Stomach (tissue), 9 donors: ENCODE data around the gene MYO18B. TPM values are rescaled to one million over a fixed set of nuclear protein-coding genes. Genes with fewer than 3 reads are reported as not detected.

Experiments used
- DNase-seq, 2 donors: peaks; one replicate each; pipeline versions ENCODE4 v3.0.0 to v3.0.0-alpha.2; 2013 to 2019
- H3K27ac ChIP-seq, 5 donors: fragments of 200-600 bp in 4 of 5; sonication (generic) in 4 of 5; one replicate each; pipeline ENCODE4 v1.5.1; 2013 to 2019; ENCODE audit warnings: mild to moderate bottlenecking in 1 of 5, moderate library complexity in 1 of 5
- H3K27me3 ChIP-seq, 3 donors: fragments of 200-600 bp; sonication (generic); one replicate each; pipeline ENCODE4 v1.5.1; 2017 to 2019; ENCODE audit warnings: mixed run types in 1 of 3
- H3K36me3 ChIP-seq, 4 donors: fragments of 200-600 bp; sonication (generic); 1 replicate in 3 of 4; 2 replicates in 1 of 4; pipeline ENCODE4 v1.5.1; 2016 to 2019
- H3K4me1 ChIP-seq, 4 donors: fragments of 200-600 bp; sonication (generic); one replicate each; pipeline ENCODE4 v1.5.1; 2016 to 2019
- H3K4me3 ChIP-seq, 4 donors: fragments of 200-600 bp; sonication (generic) in 3 of 4; one replicate each; pipeline ENCODE4 v1.5.1; 2016 to 2019; ENCODE audit warnings: mild to moderate bottlenecking in 1 of 4
- H3K9me3 ChIP-seq, 4 donors: fragments of 200-600 bp; sonication (generic); one replicate each; pipeline ENCODE4 v1.5.1; 2016 to 2019
- CTCF ChIP-seq, 7 experiments: fragments of 450-650 bp in 4 of 7; fragments of 200-600 bp in 3 of 7; sonication (generic) in 3 of 7; IDR thresholded peaks; one replicate each; pipeline ENCODE4 v1.5.1; 2016 to 2019; ENCODE audit warnings: antibody characterized with exemption in 7 of 7, control low read depth in 2 of 7, mild to moderate bottlenecking in 1 of 7
- EP300 ChIP-seq: sonication (generic); formaldehyde crosslinking; IDR thresholded peaks from one replicate; pipeline ENCODE4 v1.6.1; 2017; ENCODE audit warnings: antibody characterized with exemption
- POLR2A ChIP-seq, 4 donors: fragments of 450-650 bp; IDR thresholded peaks; one replicate each; pipeline ENCODE4 v1.6.1; 2016; ENCODE audit warnings: antibody characterized with exemption in 4 of 4, control low read depth in 2 of 4, mild to moderate bottlenecking in 1 of 4, moderate library complexity in 1 of 4
- POLR2AphosphoS5 ChIP-seq, 3 donors: sonication (generic); formaldehyde crosslinking; IDR thresholded peaks; one replicate each; pipeline ENCODE4 v1.6.1; 2016; ENCODE audit warnings: antibody characterized with exemption in 3 of 3
- WGBS, 5 donors: extraction: QIAGEN DNeasy Blood & Tissue Kit in 3 of 5; methylation state at CpG; one replicate each; pipeline versions ENCODE4 v1.1.5 to v1.1.7; 2013 to 2018; 5-methylcytosine and 5-hydroxymethylcytosine counted together
- intact Hi-C: fragments of 100-400 bp; cut with DNase I; formaldehyde crosslinking; loops from one replicate; pipeline ENCODE4 v1.15.1; 2023; ENCODE audit warnings: low total_unique reads
- polyA plus RNA-seq, 3 donors: library from polyadenylated mRNA; stranded (reverse); fragments of 200-250 nt; gene quantifications; one replicate each; pipeline ENCODE4 v1.2.3, GENCODE V29; 2013
- total RNA-seq, 5 donors: library from RNA; depleted of rRNA; stranded (reverse); fragments of >200 nt; gene quantifications; one replicate each; pipeline versions ENCODE4 v1.1.0 to v1.2.3, GENCODE V29; 2014 to 2016
- donor health status: healthy with polysubstance abuse.
- donor health status: Bipolar disorder and iron deficiency.
- donor health status: healthy.

The MYO18B gene
- total and polyA plus RNA-seq, 8 donors = 0.31 to 7.6 (median 0.92) TPM; not detected in 1

DNA sequence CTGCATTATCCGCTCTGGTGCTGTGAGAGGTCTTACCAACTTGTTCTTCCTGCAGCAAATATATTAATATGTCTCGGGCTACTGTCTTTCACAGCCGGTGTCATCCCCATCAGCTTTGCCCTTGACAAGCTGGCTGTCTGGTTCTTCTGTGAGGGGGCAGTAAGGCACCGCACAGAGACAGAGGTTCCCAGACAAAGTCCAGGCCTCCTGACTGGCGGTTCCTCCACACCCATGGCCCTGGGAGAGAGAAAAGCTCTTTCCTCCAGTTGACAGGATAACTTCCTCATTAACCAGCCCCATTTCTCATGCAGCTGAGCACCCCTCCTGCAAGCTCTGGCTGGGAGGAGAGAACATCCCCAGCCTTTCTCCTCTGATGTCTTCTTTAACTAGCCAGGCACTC, 214.8 kb downstream of the MYO18B start:
- TF ChIP-seq EP300 (no peak), POLR2A (IDR thresholded peaks at IDR 0.05) (no peak)
- Histone ChIP-seq H3K9me3 (no peaks in the 10 kb centered on the region), H3K36me3 (no peaks in the 10 kb centered on the region), H3K4me3 (no peak overlapping the region), H3K4me1 (no peaks in the 10 kb centered on the region), H3K27me3 (peaks cover 0 to 9% (median 0%) of the 10 kb centered on the region in 3 donors), H3K27ac (no peak overlapping the region)
- intact Hi-C loops = no loop called here
- 63 to 82% (median 74%) methylated on average over 5 of the region's 5 CpGs for WGBS, 5 donors
- DNase-seq = no peak

DNA sequence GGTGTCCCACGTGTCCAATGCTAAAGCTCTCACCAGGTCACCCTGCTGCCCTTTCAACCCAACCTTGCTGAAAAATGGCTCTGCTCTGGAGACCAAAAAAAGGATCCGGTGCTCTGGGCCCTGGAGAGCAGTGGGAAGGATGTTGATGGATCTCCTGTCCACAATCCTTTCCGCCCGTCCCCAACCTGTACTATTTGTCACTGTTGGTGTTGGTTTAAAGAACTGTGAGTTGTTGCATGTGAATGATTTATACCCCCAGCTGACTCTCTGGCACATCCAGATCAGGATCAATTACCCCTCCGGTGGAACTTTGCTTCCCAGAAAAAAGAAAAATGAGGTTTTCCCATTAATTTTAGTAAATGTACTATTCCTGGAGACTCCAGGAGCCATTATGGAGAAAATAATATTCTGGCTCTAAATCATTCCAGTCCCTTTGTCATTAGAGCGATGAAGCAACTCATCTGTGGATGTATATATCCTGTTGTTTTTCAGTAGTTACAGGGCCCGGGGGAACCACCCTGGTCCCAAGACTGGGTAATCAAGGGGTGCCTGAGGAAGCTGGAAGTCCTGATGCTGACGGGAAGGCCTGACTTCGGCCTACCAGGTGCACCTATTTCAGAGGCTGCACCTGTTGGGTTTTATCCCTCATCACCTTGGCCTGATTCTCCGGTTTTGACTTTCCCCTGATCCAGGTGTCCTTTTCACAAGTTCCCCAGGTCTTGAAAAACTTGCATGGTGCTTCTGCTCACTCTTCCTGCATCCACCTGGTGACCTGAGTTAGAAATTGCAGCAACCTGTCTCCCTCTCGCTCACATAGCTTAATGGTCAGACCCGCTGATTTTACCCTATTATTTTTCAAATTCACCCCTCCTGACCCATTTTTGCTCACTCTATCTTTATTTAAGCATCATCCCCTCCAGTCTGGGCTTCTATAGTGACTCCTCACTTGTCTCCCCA, 218.1 kb downstream of the MYO18B start:
- TF ChIP-seq POLR2AphosphoS5 (IDR thresholded peaks at IDR 0.05) (no peak), CTCF (IDR thresholded peaks at IDR 0.05) (no peak), POLR2A (IDR thresholded peaks at IDR 0.05) (no peak), EP300 (no peak)

DNA sequence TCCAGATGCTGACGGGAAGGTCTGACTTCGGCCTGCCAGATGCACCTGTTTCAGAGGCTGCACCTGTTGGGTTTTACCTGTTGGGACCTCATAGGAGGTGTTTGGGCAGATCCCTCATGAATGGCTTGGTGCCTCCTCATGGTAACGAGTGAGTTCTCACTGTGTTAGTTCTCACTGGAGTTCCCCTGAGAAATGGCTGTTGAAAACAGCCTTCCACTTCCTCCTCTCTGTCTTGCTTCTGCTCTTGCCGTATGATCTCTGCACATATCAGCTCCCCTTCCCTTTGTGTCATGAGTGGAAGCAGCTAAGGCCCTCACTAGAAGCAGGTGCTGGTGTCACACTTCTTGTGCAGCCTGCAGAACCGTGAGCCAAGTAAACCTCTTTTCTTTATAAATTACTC, 219.7 kb downstream of the MYO18B start:
- intact Hi-C loops = no loop called here
- Histone ChIP-seq H3K9me3 (peaks cover 0 to 20% (median 15%) of the 10 kb centered on the region in 4 donors), H3K36me3 (no peaks in the 10 kb centered on the region), H3K27ac (no peak overlapping the region), H3K4me3 (no peak overlapping the region), H3K4me1 (no peaks in the 10 kb centered on the region), H3K27me3 (peaks cover 0 to 42% (median 0%) of the 10 kb centered on the region in 3 donors)
- TF ChIP-seq CTCF (IDR thresholded peaks at IDR 0.05) = no peak
- no peak for TF ChIP-seq EP300
- TF ChIP-seq POLR2A (IDR thresholded peaks at IDR 0.05) = no peak
- TF ChIP-seq POLR2AphosphoS5 (IDR thresholded peaks at IDR 0.05) = no peak
- 71 to 93% (median 78%) methylated on average over 5 of the region's 5 CpGs for WGBS, 5 donors
- peak in 1 of 2 donors; percentile 11 for DNase-seq

More for the DNA sequence above, 218.1 kb downstream of the MYO18B start:
- Histone ChIP-seq H3K27me3 (peaks cover 0 to 26% (median 0%) of the 10 kb centered on the region in 3 donors), H3K4me1 (no peaks in the 10 kb centered on the region), H3K4me3 (no peak overlapping the region), H3K27ac (no peak overlapping the region), H3K9me3 (peaks cover 0 to 15% (median 12%) of the 10 kb centered on the region in 4 donors), H3K36me3 (no peaks in the 10 kb centered on the region)
- WGBS, 5 donors = 72 to 78% (median 76%) methylated on average over 12 of the region's 12 CpGs
- intact Hi-C loops = no loop called here
- no peak for DNase-seq

- Histone ChIP-seq H3K27me3 (peaks cover 0 to 48% (median 0%) of the 10 kb centered on the region in 3 donors), H3K36me3 (no peaks in the 10 kb centered on the region), H3K4me1 (no peaks in the 10 kb centered on the region), H3K9me3 (peaks cover 0 to 20% (median 15%) of the 10 kb centered on the region in 4 donors), H3K4me3 (no peak overlapping the region), H3K27ac (no peak overlapping the region)
- DNase-seq = no peak
- TF ChIP-seq EP300 (no peak), POLR2AphosphoS5 (IDR thresholded peaks at IDR 0.05) (no peak), CTCF (IDR thresholded peaks at IDR 0.05) (no peak), POLR2A (IDR thresholded peaks at IDR 0.05) (no peak)
- intact Hi-C loops = no loop called here
- 73 to 98% (median 82%) methylated on average over 2 of the region's 2 CpGs for WGBS, 5 donors
Measured at GRCh38 chr22:25962711-25963110, 220.7 kb downstream of the MYO18B start.
